OCI-LY3 (cell line): ENCODE data around the gene WASF2.

Experiments used
- H2AFZ ChIP-seq: fragments of 200-600, 300-600 bp; shearing (Covaris generic); 2 replicates; pipeline ENCODE4 v1.6.0; 2014; ENCODE audit warnings: antibody characterized with exemption, low read depth, low read length
- H3K27ac ChIP-seq: fragments of 200-600, 300-600 bp; sonication (generic); 2 replicates; pipeline ENCODE4 v1.5.1; 2014; ENCODE audit warnings: mild to moderate bottlenecking, low read length, moderate library complexity, mixed read lengths
- H3K27me3 ChIP-seq: fragments of 200-600, 300-600 bp; sonication (generic); 2 replicates; pipeline ENCODE4 v1.6.1; 2014; ENCODE audit warnings: low read depth, low read length, mixed read lengths
- H3K36me3 ChIP-seq: fragments of 200-600, 300-600 bp; sonication (generic); replicated peaks from 2 replicates; pipeline ENCODE3; 2014; ENCODE audit warnings: low read depth, low read length, mixed read lengths
- H3K4me1 ChIP-seq: fragments of 300-600, 200-600 bp; sonication (generic); 2 replicates; pipeline ENCODE4 v1.6.1; 2014; ENCODE audit warnings: low read length, mixed read lengths
- H3K4me2 ChIP-seq: fragments of 200-600, 300-600 bp; sonication (generic); 2 replicates; pipeline ENCODE4 v1.6.1; 2014; ENCODE audit warnings: low read length, mixed read lengths
- H3K4me3 ChIP-seq: fragments of 300-600, 200-600 bp; sonication (generic); 2 replicates; pipeline ENCODE4 v1.5.1; 2014; ENCODE audit warnings: antibody characterized with exemption, mild to moderate bottlenecking, low read length, moderate library complexity
- H3K79me2 ChIP-seq: fragments of 300-600, 200-600 bp; shearing (Covaris generic); 2 replicates; pipeline ENCODE4 v1.6.1; 2014; ENCODE audit warnings: mild to moderate bottlenecking, low read length, mixed read lengths
- H3K9ac ChIP-seq: fragments of 300-600, 200-600 bp; shearing (Covaris generic); 2 replicates; pipeline ENCODE4 v1.6.0; 2014; ENCODE audit warnings: mild to moderate bottlenecking, low read length, moderate library complexity
- H3K9me3 ChIP-seq: fragments of 200-600, 300-600 bp; shearing (Covaris generic); 2 replicates; pipeline ENCODE4 v1.6.1; 2014; ENCODE audit warnings: low read length, mixed read lengths; ENCODE audit not compliant: insufficient read depth
- H4K20me1 ChIP-seq: fragments of 200-600, 300-600 bp; sonication (generic); 2 replicates; pipeline ENCODE4 v1.6.1; 2016; ENCODE audit warnings: low read length, mixed read lengths; ENCODE audit not compliant: insufficient read depth
- CTCF ChIP-seq: fragments of 200-600, 300-600 bp; sonication (generic); IDR thresholded peaks from 2 replicates; pipeline ENCODE4 v1.5.1; 2014; ENCODE audit warnings: antibody characterized with exemption, low read length, low read depth
- EZH2phosphoT487 ChIP-seq: fragments of 200-600 bp; shearing (Covaris generic); IDR thresholded peaks from 2 replicates; pipeline ENCODE4 v1.6.1; 2018; ENCODE audit warnings: antibody characterized with exemption, mixed run types, low read depth

Gene WASF2

GRCh38 chr1:27372022-27372807, 117.8 kb downstream of the WASF2 start:
- no peaks in the 10 kb centered on the region for H3K9me3 ChIP-seq
- H3K4me1 ChIP-seq = peaks cover 11% of the 10 kb centered on the region; the same call in 1 of the 2 replicates
- H3K27ac ChIP-seq = no peak overlapping the region
- H3K9ac ChIP-seq = no peak overlapping the region
- no peak overlapping the region for H3K4me2 ChIP-seq
- H3K4me3 ChIP-seq = no peak overlapping the region
- H3K36me3 ChIP-seq = no peaks in the 10 kb centered on the region
- no peak for TF ChIP-seq EZH2phosphoT487
- no peak for TF ChIP-seq CTCF
- no peak overlapping the region for H2AFZ ChIP-seq
- H3K79me2 ChIP-seq = no peaks in the 10 kb centered on the region
- H4K20me1 ChIP-seq = no peaks in the 10 kb centered on the region
- no peaks in the 10 kb centered on the region for H3K27me3 ChIP-seq

GRCh38 chr1:27368869-27369582, 120.9 kb downstream of the WASF2 start:
- Histone ChIP-seq H3K4me1 (peaks cover 24% of the 10 kb centered on the region), H3K27me3 (no peaks in the 10 kb centered on the region)
- TF ChIP-seq EZH2phosphoT487 (no peak), CTCF (no peak)

DNA sequence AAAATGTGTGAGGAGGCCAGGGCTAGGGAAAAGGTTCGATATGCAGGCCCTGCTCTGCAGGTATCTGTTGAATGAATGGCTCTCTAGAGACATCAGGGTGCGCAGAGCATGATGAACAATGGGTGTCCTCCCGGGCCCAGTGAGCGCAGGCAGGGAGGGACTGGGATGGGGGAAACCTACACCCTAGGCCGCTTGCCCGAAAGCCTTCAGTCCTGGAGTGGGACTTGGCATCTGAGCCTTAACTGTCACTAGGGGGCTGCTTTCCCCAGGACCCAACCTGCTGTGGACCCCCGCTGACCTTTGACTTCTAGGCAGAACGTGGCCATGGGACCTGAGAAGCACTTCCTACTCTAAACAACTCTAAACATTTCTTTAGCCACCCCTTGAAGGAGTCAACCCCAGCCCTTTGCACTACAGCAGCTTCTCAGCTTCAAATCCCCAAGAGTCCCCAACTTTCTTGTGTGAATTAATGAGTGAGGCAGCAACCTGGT, 122.8 kb downstream of the WASF2 start:
- H3K9me3 ChIP-seq = no peaks in the 10 kb centered on the region
- no peaks in the 10 kb centered on the region for H4K20me1 ChIP-seq
- H3K4me3 ChIP-seq = peak overlapping the region; percentile 96
- peak overlapping the region; percentile 88 for H2AFZ ChIP-seq
- no peaks in the 10 kb centered on the region for H3K36me3 ChIP-seq
- no peak overlapping the region for H3K27ac ChIP-seq
- H3K27me3 ChIP-seq = no peaks in the 10 kb centered on the region
- no peaks in the 10 kb centered on the region for H3K79me2 ChIP-seq
- H3K9ac ChIP-seq = peak overlapping the region; percentile 52; the same call in 1 of the 2 replicates
- no peak for TF ChIP-seq CTCF
- TF ChIP-seq EZH2phosphoT487 = no peak
- H3K4me1 ChIP-seq = peaks cover 24% of the 10 kb centered on the region
- H3K4me2 ChIP-seq = peak overlapping the region; percentile 96

More at GRCh38 chr1:27368869-27369582, 120.9 kb downstream of the WASF2 start:
- H2AFZ ChIP-seq = no peak overlapping the region
- H3K9ac ChIP-seq = no peak overlapping the region
- no peaks in the 10 kb centered on the region for H3K36me3 ChIP-seq
- no peak overlapping the region for H3K4me2 ChIP-seq
- H3K4me3 ChIP-seq = no peak overlapping the region
- H3K9me3 ChIP-seq = no peaks in the 10 kb centered on the region
- no peaks in the 10 kb centered on the region for H3K79me2 ChIP-seq
- H4K20me1 ChIP-seq = no peaks in the 10 kb centered on the region
- no peak overlapping the region for H3K27ac ChIP-seq
